ENCODE measurements around the gene MAPK12. TPM values are rescaled to one million over a fixed set of nuclear protein-coding genes. Genes with fewer than 3 reads are reported as not detected.

The MAPK12 gene
- total and polyA plus RNA-seq, 2 of the 8 experiments (the other 6 are each of a cell fraction or from before 2014, with no cell fraction given), result 17.3 to 20.3 TPM

DNA sequence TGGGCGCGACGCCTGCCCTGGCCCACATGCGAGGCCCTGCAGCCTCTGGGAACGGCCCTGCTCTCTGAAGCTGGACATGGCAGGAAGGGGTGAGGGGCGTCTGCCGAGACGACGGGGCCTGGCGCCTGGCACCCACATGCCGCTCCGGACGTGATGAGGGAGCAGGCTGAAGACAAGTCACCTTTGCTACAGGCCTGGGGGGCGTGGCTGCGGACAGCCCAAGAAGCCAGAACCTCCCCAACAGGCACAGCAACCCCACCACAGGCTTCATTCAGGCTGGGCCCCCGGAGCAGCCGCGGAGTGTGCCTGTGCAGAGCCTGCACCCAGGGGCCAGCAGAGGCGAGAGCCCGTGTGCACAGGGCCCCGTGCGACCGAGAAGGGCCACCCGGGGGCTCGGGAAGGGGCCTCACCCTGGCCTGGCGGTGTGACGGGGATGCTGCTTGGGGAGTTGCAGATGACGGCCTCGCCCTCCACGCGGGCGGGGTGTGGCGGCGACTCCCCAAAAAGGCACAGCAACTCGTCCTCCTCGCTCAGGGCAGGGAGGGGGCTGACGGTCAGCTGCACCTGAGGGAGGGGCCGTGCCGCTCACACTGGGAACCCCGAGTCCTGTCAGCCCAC is 25.3 kb upstream of the MAPK12 start:
- DNase-seq (ENCODE audit: low read depth in 1 of 2, low spot score in 2 of 2) (no peak), FAIRE-seq (no peak)
- no peak overlapping the region for H4K91ac ChIP-seq (replicated peaks; ENCODE audit: insufficient read length, low read length)
- H3K56ac ChIP-seq (replicated peaks; ENCODE audit: insufficient read length, low read depth, low read length), result no peak overlapping the region
- POLR2A ChIA-PET (ENCODE audit: partially characterized antibody), result interaction anchor here (1.3 kb wide), 1 partner anchor 10 kb away, joined by 3 read pairs; no protein-coding TSS in a partner anchor
- no peak overlapping the region for H2BK20ac ChIP-seq (ENCODE audit: low read length)
- H2AK5ac ChIP-seq (ENCODE audit: low read depth, low read length), result no peak overlapping the region
- no peak overlapping the region for H3K14ac ChIP-seq (ENCODE audit: insufficient read length)
- H2BK5ac ChIP-seq (ENCODE audit: low read depth, low read length), result no peak overlapping the region
- WGBS, 2 experiments (ENCODE audit: extremely low coverage in 1 of 2, insufficient coverage in 1 of 2, insufficient read length in 1 of 2, insufficient replicate concordance in 2 of 2, low coverage in 1 of 2, low lambda C conversion rate in 2 of 2, missing lambda C conversion rate in 1 of 2), result 94% methylated on average over 29 of the region's 40 CpGs; no CpG with 5 or more reads in 1 of the 2 experiments
- no peak overlapping the region for H3K4ac ChIP-seq (replicated peaks; ENCODE audit: insufficient read length, low read depth, low read length)
- no peak overlapping the region for H2AFZ ChIP-seq (ENCODE audit: low read length)
- no peak overlapping the region for H3K23ac ChIP-seq (ENCODE audit: insufficient read length)
- peaks cover 0 to 5% (median 0%) of the 10 kb centered on the region in 4 experiments; a peak in 2 of 7 replicates for H3K4me1 ChIP-seq (replicated peaks in 1 of 4; ENCODE audit: control insufficient read depth in 3 of 4, insufficient read depth in 4 of 4, low read length in 3 of 4)
- no peak overlapping the region for H2BK15ac ChIP-seq (ENCODE audit: low read length)
- peaks cover 11 to 68% (median 17%) of the 10 kb centered on the region in 4 experiments for H3K36me3 ChIP-seq (ENCODE audit: control insufficient read depth in 2 of 4, insufficient read depth in 4 of 4, low read length in 3 of 4)
- no peak overlapping the region for H3K4me2 ChIP-seq (ENCODE audit: insufficient read depth in 1 of 2, low read depth in 2 of 2, low read length in 2 of 2)
- peaks cover 0 to 17% of the 10 kb centered on the region in 2 experiments; a peak in 2 of 4 replicates for H3K79me2 ChIP-seq (ENCODE audit: control insufficient read depth in 1 of 2, insufficient read depth in 2 of 2, low read length in 2 of 2)
- no peak overlapping the region for H4K5ac ChIP-seq (ENCODE audit: insufficient read length, low read depth, low read length)
- H2BK12ac ChIP-seq (ENCODE audit: low read depth, low read length), result no peak overlapping the region
- CTCF ChIA-PET (ENCODE audit: partially characterized antibody), result interaction anchor here (0.6 kb wide), 1 partner anchor 35 kb away, joined by 5 read pairs; no protein-coding TSS in a partner anchor
- no peak overlapping the region for H3K18ac ChIP-seq (ENCODE audit: extremely low read depth, low read length)
- no peaks in the 10 kb centered on the region for H3K23me2 ChIP-seq (ENCODE audit: low read depth, low read length)
- peaks cover 4 to 27% of the 10 kb centered on the region in 2 experiments for H4K20me1 ChIP-seq (replicated peaks in 1 of 2; ENCODE audit: control insufficient read depth in 1 of 2, insufficient read depth in 2 of 2, low read length in 2 of 2)
- H3K79me1 ChIP-seq (ENCODE audit: low read depth, low read length), result peaks cover 11% of the 10 kb centered on the region
- H3K9ac ChIP-seq (replicated peaks in 1 of 4; ENCODE audit: extremely low read depth in 1 of 4, low read depth in 3 of 4, low read length in 3 of 4), result no peak overlapping the region
- H3K27me3 ChIP-seq (replicated peaks in 1 of 4; ENCODE audit: control insufficient read depth in 3 of 4, extremely low read depth in 1 of 4, insufficient read depth in 3 of 4, low read length in 3 of 4), result no peaks in the 10 kb centered on the region
- H3K27ac ChIP-seq (ENCODE audit: low read depth, low read length), result no peak overlapping the region
- no peak overlapping the region for H2BK120ac ChIP-seq (replicated peaks; ENCODE audit: low read depth, low read length)
- H3K4me3 ChIP-seq (ENCODE audit: extremely low read depth in 1 of 4, insufficient read depth in 2 of 4, low read depth in 3 of 4, low read length in 4 of 4), result no peak overlapping the region
- H4K8ac ChIP-seq (ENCODE audit: extremely low read depth, insufficient read depth, low read length), result no peak overlapping the region
- H3K9me3 ChIP-seq (ENCODE audit: insufficient read depth in 2 of 2, low read depth in 1 of 2, low read length in 1 of 2), result no peaks in the 10 kb centered on the region; a peak in 1 of 4 replicates
- no peak for TF ChIP-seq SRF (IDR thresholded peaks at IDR 0.05; ENCODE audit: low read depth, low read length)
- TF ChIP-seq CBX5 (IDR thresholded peaks at IDR 0.05; ENCODE audit: low read depth, low read length), result no peak
- TF ChIP-seq EP300 (IDR thresholded peaks at IDR 0.05; ENCODE audit: borderline replicate concordance in 1 of 2, low read depth in 2 of 2, low read length in 2 of 2), result no peak
- TF ChIP-seq TCF12 (IDR thresholded peaks at IDR 0.05; ENCODE audit: low read depth, low read length), result no peak
- TF ChIP-seq BRCA1 (IDR thresholded peaks at IDR 0.05; ENCODE audit: low read depth, low read length), result no peak
- no peak for TF ChIP-seq KDM5A (IDR thresholded peaks at IDR 0.05; ENCODE audit: low read length)
- no peak for TF ChIP-seq YY1 (IDR thresholded peaks at IDR 0.05; ENCODE audit: low read depth, low read length)
- TF ChIP-seq CTCF (IDR thresholded peaks at IDR 0.05; ENCODE audit: control extremely low read depth in 1 of 3, insufficient read depth in 1 of 3, low read depth in 1 of 3, low read length in 3 of 3), result no peak
- no peak for TF ChIP-seq GTF2F1 (IDR thresholded peaks at IDR 0.05; ENCODE audit: borderline replicate concordance, low read depth, low read length)
- TF ChIP-seq CBX8 (IDR thresholded peaks at IDR 0.05; ENCODE audit: borderline replicate concordance, low read depth, low read length), result no peak
- no peak for TF ChIP-seq TBP (IDR thresholded peaks at IDR 0.05; ENCODE audit: low read depth, low read length)

Measured in H1 (cell line).